Caco-2 (cell line): ENCODE data around the gene CRTAP. TPM values are rescaled to one million over a fixed set of nuclear protein-coding genes. Genes with fewer than 3 reads are reported as not detected.
"Not testable (repeated sequence)": the region's sequence is repeated elsewhere in the genome, so short reads cannot be mapped to it uniquely, and the experiment has no call there.

ENCODE experiments used
- BruUV-seq: library from RNA; stranded (reverse); fragments of 400-500 nt; replicated peaks from 2 replicates; lab custom pipeline; 2021; lab: Mats Ljungman, UMichigan
- CTCF ChIA-PET: fragments of 300-600 bp; sonication (Branson Sonifier 250); formaldehyde crosslinking; loops from one replicate; lab custom pipeline; 2022; ENCODE audit warnings: antibody characterized with exemption; lab: Charles Lee
- POLR2A ChIA-PET: fragments of 300-600 bp; sonication (Branson Sonifier 250); formaldehyde crosslinking; loops from one replicate; lab custom pipeline; 2022; ENCODE audit warnings: antibody characterized with exemption; lab: Charles Lee
- DNase-seq, 2 experiments: peaks; one replicate each; pipeline versions ENCODE4 v3.0.0 to v3.0.0-alpha.2; 2020 to 2022
- H3K27me3 ChIP-seq: replicated peaks from 2 replicates; pipeline ENCODE4 v1.6.0; 2011; ENCODE audit warnings: low read length; ENCODE audit not compliant: control insufficient read depth, insufficient read depth
- H3K36me3 ChIP-seq: 2 replicates; pipeline ENCODE4 v1.5.1; 2011; ENCODE audit warnings: low read length; ENCODE audit not compliant: control insufficient read depth, insufficient read depth
- H3K4me1 ChIP-seq: fragments of 250-450 bp; sonication (Bioruptor Pico); 2 replicates; pipeline ENCODE4 v1.5.1; 2020; ENCODE audit warnings: mild to moderate bottlenecking
- H3K4me3 ChIP-seq: 2 replicates; pipeline ENCODE4 v1.5.1; 2011; ENCODE audit warnings: low read depth, mild to moderate bottlenecking, control low read depth, low read length
- H3K9me3 ChIP-seq: fragments of 250-450 bp; sonication (Bioruptor Pico); 2 replicates; pipeline ENCODE4 v1.5.1; 2020; ENCODE audit warnings: mild to moderate bottlenecking, moderate library complexity
- H3K27ac Mint-ChIP-seq: one replicate; pipeline ENCODE4 v1.8.0; 2022; ENCODE audit warnings: mixed read lengths; ENCODE audit not compliant: unreplicated experiment
- H3K27me3 Mint-ChIP-seq: one replicate; pipeline ENCODE4 v1.8.0; 2022; ENCODE audit warnings: mixed read lengths; ENCODE audit not compliant: insufficient read depth, unreplicated experiment
- H3K36me3 Mint-ChIP-seq: one replicate; pipeline ENCODE4 v1.8.0; 2022; ENCODE audit warnings: mild to moderate bottlenecking, mixed read lengths; ENCODE audit not compliant: insufficient read depth, unreplicated experiment
- H3K4me1 Mint-ChIP-seq: one replicate; pipeline ENCODE4 v1.8.0; 2022; ENCODE audit warnings: low read depth, mixed read lengths; ENCODE audit not compliant: unreplicated experiment
- H3K4me3 Mint-ChIP-seq: one replicate; pipeline ENCODE4 v1.8.0; 2022; ENCODE audit warnings: mild to moderate bottlenecking, moderate library complexity, mixed read lengths; ENCODE audit not compliant: unreplicated experiment
- H3K9me3 Mint-ChIP-seq: one replicate; pipeline ENCODE4 v1.8.0; 2022; ENCODE audit warnings: mixed read lengths; ENCODE audit not compliant: unreplicated experiment
- CTCF ChIP-seq, 2 experiments: fragments of 200-600 bp in 1 of 2; IDR thresholded peaks; 1 replicate in 1 of 2; 2 replicates in 1 of 2; pipeline versions ENCODE4 v1.5.1 to v1.8.0; 2011 to 2022; ENCODE audit warnings: antibody characterized with exemption in 1 of 2, control low read depth in 1 of 2, inconsistent platforms in 1 of 2, low read depth in 1 of 2, low read length in 1 of 2, mild to moderate bottlenecking in 1 of 2, moderate library complexity in 1 of 2; ENCODE audit not compliant: insufficient read depth in 1 of 2, severe bottlenecking in 1 of 2, unreplicated experiment in 1 of 2
- intact Hi-C: fragments of 100-400 bp; cut with micrococcal nuclease; formaldehyde crosslinking; loops from one replicate; pipeline ENCODE4 v1.10.0; 2022; ENCODE audit not compliant: unreplicated experiment
- total RNA-seq: library from RNA; stranded (reverse); gene quantifications from 2 replicates; pipeline ENCODE4 v1.2.3, GENCODE V29; 2022

CRTAP gene
- total RNA-seq, 1 experiment from 2014 or later: 144 TPM

GRCh38 chr3:33155301-33155700 lies 41.5 kb downstream of the CRTAP start:
- Mint-ChIP-seq H3K9me3 (no peaks in the 10 kb centered on the region), H3K4me1 (no peaks in the 10 kb centered on the region), H3K36me3 (no peaks in the 10 kb centered on the region), H3K27ac (no peak overlapping the region), H3K4me3 (no peak overlapping the region), H3K27me3 (no peaks in the 10 kb centered on the region)
- ChIA-PET CTCF (no interaction called here), POLR2A (no interaction called here)
- Histone ChIP-seq H3K4me3 (no peak overlapping the region), H3K27me3 (no peaks in the 10 kb centered on the region), H3K4me1 (no peaks in the 10 kb centered on the region), H3K36me3 (no peaks in the 10 kb centered on the region), H3K9me3 (no peaks in the 10 kb centered on the region)
- no peak for TF ChIP-seq CTCF (IDR thresholded peaks at IDR 0.05; ENCODE audit: insufficient read depth in 1 of 2, low read depth in 1 of 2, low read length in 1 of 2, severe bottlenecking in 1 of 2, unreplicated experiment in 1 of 2)
- intact Hi-C loops: no loop called here
- BruUV-seq: no TSS peak
- no peak for DNase-seq

GRCh38 chr3:33159234-33159633 lies 45.4 kb downstream of the CRTAP start:
- no TSS peak for BruUV-seq
- H3K4me3 ChIP-seq: no peak overlapping the region
- H3K27me3 ChIP-seq: no peaks in the 10 kb centered on the region
- no peaks in the 10 kb centered on the region for H3K36me3 Mint-ChIP-seq
- no peaks in the 10 kb centered on the region for H3K9me3 Mint-ChIP-seq
- POLR2A ChIA-PET: no interaction called here
- TF ChIP-seq CTCF (IDR thresholded peaks at IDR 0.05; ENCODE audit: insufficient read depth in 1 of 2, low read depth in 1 of 2, low read length in 1 of 2, severe bottlenecking in 1 of 2, unreplicated experiment in 1 of 2): no peak
- CTCF ChIA-PET: no interaction called here
- H3K36me3 ChIP-seq: no peaks in the 10 kb centered on the region
- H3K27ac Mint-ChIP-seq: no peak overlapping the region
- no peak overlapping the region for H3K4me3 Mint-ChIP-seq
- intact Hi-C loops: no loop called here
- no peak for DNase-seq
- H3K9me3 ChIP-seq: no peaks in the 10 kb centered on the region
- H3K4me1 Mint-ChIP-seq: no peaks in the 10 kb centered on the region
- no peaks in the 10 kb centered on the region for H3K4me1 ChIP-seq
- peaks cover 14% of the 10 kb centered on the region for H3K27me3 Mint-ChIP-seq

GRCh38 chr3:33159981-33160380 lies 46.2 kb downstream of the CRTAP start:
- Mint-ChIP-seq H3K27me3 (peaks cover 14% of the 10 kb centered on the region), H3K4me3 (no peak overlapping the region), H3K27ac (no peak overlapping the region), H3K36me3 (no peaks in the 10 kb centered on the region), H3K9me3 (no peaks in the 10 kb centered on the region), H3K4me1 (no peaks in the 10 kb centered on the region)
- TF ChIP-seq CTCF (IDR thresholded peaks at IDR 0.05; ENCODE audit: insufficient read depth in 1 of 2, low read depth in 1 of 2, low read length in 1 of 2, severe bottlenecking in 1 of 2, unreplicated experiment in 1 of 2): no peak
- H3K27me3 ChIP-seq: no peaks in the 10 kb centered on the region
- no peaks in the 10 kb centered on the region for H3K9me3 ChIP-seq
- ChIA-PET POLR2A (no interaction called here), CTCF (no interaction called here)
- H3K36me3 ChIP-seq: no peaks in the 10 kb centered on the region
- intact Hi-C loops: no loop called here
- no peak for DNase-seq
- no TSS peak for BruUV-seq
- H3K4me3 ChIP-seq: no peak overlapping the region
- no peaks in the 10 kb centered on the region for H3K4me1 ChIP-seq

DNA sequence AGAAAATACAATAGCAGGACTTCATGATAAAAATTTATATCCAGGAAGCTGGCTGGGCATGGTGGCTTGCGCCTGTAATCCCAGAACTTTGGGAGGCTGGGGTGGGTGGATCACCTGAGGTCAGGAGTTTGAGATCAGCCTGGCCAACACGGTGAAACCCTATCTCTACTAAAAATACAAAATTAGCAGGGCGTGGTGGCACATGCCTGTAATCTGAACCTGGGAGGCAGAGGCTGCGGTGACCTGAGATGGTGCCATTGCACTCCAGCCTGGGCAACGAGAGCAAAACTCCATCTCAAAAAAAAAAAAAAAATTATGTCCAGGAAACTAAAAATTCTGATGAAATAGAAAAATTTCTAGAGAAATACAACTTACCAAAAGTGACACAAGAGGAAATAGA lies 48.8 kb downstream of the CRTAP start:
- intact Hi-C loops, H3K27ac Mint-ChIP-seq, H3K4me3 ChIP-seq, DNase-seq, POLR2A ChIA-PET, H3K4me1 ChIP-seq, H3K27me3 ChIP-seq, BruUV-seq, CTCF ChIA-PET, H3K9me3 ChIP-seq, H3K9me3 Mint-ChIP-seq, H3K4me3 Mint-ChIP-seq, H3K4me1 Mint-ChIP-seq, H3K36me3 ChIP-seq, H3K36me3 Mint-ChIP-seq: not testable (repeated sequence)
- H3K27me3 Mint-ChIP-seq: peaks cover 14% of the 10 kb centered on the region
